ENCODE measurements around the gene KLHL17. TPM values are rescaled to one million over a fixed set of nuclear protein-coding genes. Genes with fewer than 3 reads are reported as not detected.
A peak's percentile ranks its signal among the peaks of the same experiment; 100 is the strongest.

KLHL17 gene
- polyA plus RNA-seq, 4 donors: 8.1 to 17.6 (median 9.3) TPM

DNA sequence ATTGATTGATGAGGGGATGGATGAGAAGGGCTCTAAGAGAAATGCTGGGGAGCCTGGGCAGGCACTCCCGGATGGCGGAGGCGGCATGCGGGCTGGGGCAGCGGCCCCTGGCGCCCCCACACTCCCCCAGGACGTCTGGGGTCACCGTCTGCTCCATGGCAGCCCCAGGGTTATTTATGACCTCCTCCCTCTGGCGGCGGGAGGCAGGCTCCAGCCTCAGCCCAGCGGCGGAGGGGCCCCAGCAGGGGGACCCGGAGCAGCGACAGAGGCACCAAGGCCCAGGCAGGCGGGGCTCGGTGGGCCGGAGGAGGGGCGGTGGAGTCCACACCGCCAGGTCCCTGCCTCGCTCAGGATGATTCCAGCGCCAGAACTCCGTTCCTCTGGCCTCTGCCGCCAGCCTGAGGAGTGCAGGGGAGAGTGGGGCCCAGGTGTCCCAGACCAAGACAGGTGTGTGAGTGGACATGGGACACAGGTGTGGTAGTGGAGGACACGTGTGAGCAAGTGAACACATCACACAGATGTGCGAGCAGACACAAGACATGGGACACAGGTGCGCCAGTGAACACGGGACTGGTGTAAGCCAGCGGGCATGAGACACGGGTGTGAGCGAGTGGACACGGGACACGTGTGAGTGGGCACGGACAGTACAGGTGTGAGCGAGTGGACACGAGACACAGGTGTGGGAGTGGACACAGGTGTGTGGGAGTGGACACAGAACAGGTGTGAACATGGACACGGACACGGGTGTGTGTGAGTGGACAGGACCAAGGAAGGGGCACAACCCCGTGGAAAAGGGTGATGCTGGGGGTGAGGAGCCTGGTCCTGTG is 39.2 kb upstream of the KLHL17 start:
- DNase-seq (ENCODE audit: low read depth in 4 of 4, low spot score in 3 of 4): peak in 2 of 4 donors; percentile 86 to 90

DNA sequence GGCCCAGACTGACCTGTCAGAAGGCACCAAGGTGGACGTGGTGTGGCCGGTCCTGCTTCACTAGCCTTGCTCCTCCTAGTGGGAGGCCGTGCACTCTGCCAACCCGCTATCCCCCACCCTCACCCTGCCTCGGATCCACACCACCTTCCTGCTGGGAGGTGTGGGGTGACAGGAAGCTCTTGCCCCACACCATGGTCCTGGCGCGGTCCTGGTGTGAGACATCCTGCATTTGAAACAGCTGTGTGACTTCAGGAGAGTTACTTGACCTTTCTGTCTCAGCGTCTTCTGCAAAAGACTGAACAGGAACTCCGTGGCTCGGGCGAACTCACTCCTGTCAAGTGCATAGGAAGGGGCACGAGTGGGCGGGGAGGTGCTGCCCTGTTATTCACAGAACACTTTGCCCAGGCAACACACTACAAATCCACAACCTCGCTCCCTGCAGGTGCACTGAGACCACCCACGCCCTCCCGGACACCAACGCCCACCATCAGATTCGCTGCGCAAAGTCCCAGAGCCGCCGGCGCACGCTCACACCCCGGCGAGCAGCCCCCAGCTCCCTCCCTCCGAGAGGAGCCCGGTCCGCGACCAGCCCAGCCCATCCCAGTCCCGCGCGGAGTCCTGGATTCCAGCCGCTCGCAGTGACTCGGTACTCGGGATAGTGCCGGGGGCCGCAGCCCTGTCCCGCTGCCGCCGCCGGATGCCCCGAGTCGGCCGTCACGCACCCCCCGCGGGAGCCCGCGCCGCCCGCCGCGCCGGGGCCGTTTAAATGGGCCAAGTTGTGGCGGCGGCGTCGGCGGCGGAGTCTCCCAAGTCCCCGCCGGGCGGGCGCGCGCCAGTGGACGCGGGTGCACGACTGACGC is 37.0 kb upstream of the KLHL17 start, which contains the start of gene SAMD11:
Gene SAMD11 (plus strand): TSS at position 793 of the 860 bp plus-strand sequence. CDS start 509 bp downstream, outside the sequence.
- DNase-seq (ENCODE audit: low read depth in 4 of 4, low spot score in 3 of 4): peak in 2 of 4 donors; percentile 83 to 85

DNA sequence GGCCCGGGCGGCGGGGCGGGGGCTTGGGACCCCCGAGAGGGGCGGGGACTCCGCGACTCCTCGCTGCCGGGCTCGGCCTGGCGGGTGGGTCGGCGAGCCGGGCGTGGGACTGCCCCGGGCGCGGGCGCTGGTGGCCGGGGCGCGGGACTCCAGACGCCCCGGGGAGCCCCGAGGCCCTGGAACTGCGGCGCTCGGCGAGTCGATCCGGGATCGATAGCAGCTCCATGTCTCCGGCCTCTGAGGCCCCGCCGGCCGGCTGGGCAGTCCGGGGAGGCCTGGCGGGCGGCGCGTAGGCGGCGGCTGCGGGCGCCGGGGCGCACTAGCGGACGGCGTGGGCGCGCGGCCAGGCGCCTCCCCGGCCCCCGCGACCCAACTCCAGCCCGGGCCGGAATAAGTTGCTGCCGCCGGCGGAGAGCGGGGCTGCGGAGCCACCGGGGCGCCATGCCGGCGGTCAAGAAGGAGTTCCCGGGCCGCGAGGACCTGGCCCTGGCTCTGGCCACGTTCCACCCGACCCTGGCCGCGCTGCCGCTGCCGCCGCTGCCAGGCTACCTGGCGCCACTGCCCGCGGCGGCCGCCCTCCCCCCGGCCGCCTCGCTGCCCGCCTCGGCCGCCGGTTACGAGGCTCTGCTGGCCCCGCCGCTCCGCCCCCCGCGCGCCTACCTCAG is 36.3 kb upstream of the KLHL17 start:
- no peak for DNase-seq (ENCODE audit: low read depth in 4 of 4, low spot score in 3 of 4)

DNA sequence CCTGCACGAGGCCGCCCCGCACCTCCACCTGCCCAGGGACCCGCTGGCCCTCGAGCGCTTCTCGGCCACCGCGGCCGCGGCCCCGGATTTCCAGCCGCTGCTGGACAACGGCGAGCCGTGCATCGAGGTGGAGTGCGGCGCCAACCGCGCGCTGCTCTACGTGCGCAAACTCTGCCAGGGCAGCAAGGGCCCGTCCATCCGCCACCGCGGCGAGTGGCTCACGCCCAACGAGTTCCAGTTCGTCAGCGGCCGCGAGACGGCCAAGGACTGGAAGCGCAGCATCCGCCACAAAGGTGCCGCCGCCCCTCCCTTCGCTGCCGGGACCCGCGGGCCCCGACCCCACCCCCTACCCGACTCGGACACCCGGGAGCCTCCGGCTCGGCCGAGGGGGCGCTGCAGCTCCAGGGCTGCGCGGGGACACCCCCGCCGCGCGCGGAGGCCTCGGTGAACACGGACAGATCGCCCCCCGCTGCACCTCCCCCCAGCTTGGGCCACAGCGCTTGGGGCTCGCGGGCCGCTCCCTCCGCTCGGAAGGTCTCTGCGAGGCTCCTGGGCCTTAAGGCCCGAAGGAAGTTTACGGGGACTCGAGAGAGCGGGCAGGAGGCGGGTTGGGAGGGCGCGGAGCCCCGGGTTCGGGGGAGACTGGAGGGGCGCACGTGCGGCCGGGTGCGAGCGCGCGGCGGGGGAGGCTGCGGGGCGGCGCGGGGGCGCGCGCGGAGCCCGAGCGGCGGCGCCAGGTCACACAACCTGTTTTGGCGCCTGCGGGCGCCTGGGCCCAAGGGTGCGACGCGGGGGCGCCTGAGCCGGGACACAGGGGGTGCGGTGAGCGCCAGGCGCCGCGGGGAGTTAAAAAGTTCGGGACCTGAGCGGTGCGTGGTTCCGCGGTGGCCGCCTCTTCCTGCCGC is 35.5 kb upstream of the KLHL17 start:
- no peak for DNase-seq (ENCODE audit: low read depth in 4 of 4, low spot score in 3 of 4)

DNA sequence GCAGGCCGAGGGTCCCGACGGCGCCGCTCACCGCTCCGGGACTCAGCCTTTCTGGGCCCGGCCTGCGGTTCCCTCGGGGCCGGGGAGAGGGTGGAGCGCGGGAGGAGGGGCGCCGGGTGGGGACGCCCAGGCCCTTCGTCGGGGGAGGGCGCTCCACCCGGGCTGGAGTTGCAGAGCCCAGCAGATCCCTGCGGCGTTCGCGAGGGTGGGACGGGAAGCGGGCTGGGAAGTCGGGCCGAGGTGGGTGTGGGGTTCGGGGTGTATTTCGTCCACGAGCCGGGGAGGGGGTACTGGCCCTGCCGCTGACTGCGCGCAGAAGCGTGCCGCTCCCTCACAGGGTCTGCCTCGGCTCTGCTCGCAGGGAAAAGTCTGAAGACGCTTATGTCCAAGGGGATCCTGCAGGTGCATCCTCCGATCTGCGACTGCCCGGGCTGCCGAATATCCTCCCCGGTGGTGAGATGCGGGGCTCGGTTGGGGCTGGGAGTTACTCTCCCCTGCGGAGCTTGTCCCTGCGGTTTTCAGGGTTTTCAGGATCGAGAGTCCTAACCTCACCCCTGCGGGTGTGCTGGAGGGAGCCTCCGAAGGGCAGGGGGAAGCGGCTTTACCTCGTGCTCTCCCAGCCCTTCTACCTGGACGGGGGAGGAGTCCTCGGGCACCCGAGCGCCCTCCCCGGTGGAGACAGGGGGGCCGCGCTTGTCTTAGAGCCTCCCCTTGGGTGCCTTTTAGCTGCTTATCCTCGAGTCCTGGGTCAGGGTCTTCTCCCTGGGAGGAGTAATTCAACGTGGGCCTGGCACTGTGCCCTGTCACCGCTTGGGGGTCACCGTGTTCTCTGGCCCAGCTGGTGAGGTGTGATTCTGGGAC is 34.6 kb upstream of the KLHL17 start:
- no peak for DNase-seq (ENCODE audit: low read depth in 4 of 4, low spot score in 3 of 4)

DNA sequence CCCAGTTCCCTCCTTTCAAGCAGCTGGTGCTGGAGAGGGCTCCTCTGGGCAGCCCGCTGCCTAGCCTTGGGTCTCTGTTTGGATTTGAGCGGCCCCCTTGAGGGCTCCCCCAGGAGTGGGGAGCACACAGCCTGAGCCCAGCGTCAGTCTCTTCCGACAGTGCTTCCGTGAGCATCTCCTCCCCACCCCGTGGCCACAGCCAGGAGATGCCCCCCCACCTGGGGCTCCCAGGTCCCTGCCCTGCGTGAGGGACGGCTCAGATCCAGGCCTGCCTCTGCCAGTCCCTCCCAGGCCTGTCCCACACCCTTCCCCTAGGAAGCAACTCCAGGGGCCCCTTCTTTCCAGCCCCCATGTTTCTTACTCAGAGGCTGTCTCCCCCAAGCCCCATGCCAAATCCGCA is 33.1 kb upstream of the KLHL17 start:
- DNase-seq (ENCODE audit: low read depth in 4 of 4, low spot score in 3 of 4): no peak

DNA sequence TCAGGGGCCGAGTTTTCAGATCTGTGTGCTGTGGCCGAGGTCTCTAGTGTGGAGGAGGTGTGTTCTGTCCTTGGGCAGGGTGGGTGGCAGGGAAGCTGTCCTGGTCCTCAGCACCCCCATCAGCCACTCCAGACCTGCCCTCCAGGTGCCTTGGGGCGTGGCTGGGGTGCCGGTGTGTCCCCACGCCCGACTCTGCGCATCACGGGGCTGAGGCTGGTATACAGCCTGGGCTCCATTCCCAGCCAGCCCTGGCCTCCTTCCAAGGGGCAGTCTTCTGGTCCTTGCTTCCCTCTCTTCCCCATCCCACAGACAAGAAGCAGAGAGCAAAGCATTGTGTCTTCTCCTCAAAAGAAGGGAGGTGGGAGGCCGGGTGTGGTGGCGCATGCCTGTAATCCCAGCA is 32.6 kb upstream of the KLHL17 start:
- DNase-seq (ENCODE audit: low read depth in 4 of 4, low spot score in 3 of 4): no peak

DNA sequence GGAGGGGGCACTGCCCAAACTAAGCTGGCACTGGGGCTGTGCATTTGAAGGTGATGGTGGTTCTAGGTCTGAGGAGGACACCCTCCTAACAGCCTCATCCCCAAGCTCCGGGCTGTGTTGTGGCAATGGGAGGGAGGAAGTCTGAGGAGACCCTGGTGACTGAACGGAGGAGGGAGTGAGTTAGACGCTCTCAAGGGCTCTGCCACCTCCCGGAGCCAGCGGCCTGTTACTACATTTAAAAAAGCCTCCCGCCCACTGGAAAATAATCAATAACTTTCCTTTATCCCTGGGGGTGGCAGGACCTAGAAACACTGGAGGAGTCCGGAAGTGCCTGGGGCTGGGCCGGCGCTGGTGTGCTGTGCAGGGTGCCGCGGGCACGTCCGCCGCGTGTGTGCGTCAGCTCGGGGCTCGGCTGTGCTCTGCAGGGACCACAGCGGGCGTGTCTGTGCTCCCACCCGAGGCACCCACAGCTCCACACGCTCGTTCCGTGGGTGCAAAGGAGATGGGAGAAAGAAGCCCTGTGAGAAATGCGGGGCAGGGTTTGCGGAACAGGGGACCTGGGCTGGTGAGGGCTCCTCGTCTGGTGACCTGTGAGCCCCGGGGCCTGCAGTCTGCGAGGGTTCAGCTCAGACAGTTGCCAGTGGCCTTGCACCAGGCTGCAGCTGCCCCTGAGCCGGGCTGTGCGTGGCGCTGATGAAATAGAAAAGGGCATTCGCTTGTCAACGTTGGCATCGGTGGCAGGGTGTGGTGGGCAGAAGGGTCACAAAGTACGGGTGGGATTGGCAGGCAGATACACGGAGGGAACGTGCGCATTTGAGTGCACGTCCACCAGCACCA is 31.3 kb upstream of the KLHL17 start:
- DNase-seq (ENCODE audit: low read depth in 4 of 4, low spot score in 3 of 4): no peak

DNA sequence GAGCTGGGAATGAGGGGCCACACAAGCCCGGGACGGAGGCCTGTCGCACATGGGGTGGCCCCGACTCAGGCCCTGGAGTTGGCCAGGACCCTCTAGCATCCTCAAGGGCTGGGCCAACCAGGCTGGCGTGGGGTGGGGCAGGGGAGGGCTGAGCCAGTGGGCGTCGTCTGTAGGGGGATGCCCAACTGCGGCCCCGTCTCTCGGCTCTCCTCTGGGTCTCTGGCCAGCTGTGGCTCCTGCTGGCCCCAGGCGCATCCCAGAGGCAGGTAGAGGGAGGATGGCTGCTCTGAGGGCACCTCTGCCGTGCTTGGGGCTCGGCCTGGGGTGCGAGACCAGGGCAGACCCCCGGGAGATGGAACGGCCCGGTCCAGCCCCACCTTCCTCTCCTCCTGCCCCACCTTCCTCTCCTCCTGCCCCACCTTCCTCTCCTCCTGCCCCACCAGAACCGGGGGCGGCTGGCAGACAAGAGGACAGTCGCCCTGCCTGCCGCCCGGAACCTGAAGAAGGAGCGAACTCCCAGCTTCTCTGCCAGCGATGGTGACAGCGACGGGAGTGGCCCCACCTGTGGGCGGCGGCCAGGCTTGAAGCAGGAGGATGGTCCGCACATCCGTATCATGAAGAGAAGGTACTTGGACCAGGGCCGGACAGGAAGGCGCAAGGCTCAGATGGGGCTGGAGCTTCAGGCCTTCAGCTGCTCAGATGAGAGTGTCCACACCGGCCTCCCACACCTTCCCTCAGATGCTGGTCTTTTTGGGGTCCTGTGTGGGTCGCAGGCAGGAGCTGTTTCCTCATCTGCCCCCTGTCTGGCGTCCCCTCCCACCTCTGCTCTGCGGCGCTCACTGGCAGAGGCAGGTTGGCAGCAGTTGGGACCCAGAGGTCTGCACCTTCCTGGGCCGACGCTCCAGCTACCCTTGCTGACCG is 30.4 kb upstream of the KLHL17 start:
- DNase-seq (ENCODE audit: low read depth in 4 of 4, low spot score in 3 of 4): no peak

DNA sequence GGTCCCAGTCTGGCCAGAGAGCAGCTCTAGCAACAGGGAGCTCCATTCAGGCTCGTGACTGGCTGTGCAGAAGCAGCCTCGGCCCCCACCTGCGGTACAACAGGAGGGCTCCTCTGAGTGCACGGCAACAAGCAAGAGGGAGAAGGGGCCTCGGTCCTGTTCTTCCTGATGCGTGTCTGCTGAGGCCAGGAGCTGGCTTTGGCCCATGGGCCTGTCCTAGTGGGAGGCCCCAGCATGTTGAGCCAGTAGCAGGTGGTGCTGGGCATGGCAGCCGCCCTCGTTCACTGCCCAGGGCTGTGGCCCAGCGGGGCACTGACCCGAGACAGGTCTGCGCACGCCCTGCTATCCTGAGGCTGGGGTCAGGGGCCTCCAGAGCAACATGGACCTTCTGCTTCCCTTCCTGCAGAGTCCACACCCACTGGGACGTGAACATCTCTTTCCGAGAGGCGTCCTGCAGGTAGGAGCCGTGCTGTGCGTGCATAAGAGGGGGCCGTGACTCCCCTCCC is 29.7 kb upstream of the KLHL17 start:
- DNase-seq (ENCODE audit: low read depth in 4 of 4, low spot score in 3 of 4): no peak

DNA sequence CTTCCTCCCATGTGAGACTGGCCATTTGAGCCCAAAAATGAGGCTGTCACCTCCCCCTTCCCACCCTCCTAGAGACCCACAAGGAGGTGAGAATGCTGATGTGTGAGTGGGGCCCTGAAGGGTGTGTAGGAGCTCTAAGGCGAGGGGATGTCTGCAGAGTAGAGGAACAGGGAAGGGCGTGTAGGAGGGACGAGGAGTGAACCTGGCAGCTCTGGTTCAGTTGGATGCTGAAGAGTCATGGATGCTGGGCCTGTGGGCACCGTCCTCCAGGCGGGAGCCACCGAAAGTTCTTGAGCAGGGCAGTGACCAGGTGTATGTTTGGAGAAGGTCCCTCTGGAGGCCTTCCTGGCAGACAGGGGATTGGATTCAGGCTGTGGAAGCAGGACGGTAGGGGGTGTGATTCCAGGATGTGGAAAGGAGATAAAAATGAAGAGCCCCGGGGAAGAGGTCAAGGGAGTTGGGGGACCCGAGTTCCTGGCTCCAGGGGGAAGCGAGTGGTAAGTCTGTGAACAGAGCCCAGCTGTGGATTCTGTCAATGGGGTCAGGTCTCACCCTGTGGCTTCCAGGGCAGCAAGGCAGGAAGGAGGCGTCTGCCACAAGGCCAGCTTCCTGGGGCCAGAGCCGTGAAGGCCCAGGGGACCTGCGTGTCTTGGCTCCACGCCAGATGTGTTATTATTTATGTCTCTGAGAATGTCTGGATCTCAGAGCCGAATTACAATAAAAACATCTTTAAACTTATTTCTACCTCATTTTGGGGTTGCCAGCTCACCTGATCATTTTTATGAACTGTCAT is 28.8 kb upstream of the KLHL17 start:
- no peak for DNase-seq (ENCODE audit: low read depth in 4 of 4, low spot score in 3 of 4)

DNA sequence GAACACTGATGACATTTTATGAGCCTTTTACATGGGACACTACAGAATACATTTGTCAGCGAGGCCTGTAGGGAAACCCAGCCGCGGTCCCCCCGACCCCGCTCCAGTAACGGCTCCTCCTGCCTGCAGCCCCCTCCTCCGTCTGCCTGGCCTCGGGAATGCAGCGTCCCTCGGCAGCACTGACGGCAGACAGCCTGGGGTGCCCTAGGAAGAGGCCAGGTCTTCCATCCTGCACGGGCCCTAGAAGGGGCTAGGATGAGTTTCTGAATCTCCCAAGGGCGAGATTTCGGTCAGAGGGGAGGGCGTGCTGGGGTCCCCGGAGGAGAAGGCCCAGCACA is 28.2 kb upstream of the KLHL17 start:
- DNase-seq (ENCODE audit: low read depth in 4 of 4, low spot score in 3 of 4): no peak

DNA sequence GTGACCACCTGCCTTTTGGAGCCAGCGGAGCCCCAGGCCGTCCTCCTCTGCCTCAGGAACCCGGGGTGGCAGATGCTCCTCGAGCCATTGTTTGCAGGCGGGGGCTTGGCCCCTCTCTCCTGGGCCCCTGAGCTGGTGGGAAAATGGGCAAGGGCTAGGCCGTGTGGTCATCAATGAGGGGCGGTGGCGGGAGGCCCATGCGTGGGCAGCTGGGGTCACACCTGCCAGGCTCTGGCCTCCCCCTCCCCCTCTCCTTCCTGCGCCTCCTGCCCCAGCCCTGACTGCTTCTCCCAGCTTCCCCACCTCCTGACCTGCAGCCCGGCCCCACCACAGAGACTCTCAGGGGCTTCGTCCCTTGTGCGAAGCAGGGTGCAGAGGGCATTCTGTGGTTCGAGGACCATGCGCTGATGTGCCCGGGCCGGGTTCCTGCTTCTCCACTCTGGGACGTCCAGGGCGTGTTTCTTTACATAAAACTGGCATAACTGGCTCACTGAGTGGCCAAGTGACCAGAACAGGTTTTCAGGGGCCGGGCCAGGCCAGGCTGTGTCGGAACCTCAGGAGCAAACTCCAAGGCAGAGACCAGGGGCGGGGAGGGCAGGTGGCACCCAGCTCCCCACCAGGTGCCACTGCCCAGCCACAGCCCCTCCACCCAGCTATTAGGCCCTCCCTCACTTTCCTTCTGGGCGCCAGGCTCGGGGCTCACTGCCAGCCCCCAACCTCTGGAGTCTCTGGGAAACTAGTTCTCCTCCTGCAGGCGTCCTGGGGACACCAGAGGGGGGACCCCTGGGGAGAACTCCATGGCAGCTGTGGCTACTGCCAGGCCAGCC is 27.4 kb upstream of the KLHL17 start:
- DNase-seq (ENCODE audit: low read depth in 4 of 4, low spot score in 3 of 4): no peak

DNA sequence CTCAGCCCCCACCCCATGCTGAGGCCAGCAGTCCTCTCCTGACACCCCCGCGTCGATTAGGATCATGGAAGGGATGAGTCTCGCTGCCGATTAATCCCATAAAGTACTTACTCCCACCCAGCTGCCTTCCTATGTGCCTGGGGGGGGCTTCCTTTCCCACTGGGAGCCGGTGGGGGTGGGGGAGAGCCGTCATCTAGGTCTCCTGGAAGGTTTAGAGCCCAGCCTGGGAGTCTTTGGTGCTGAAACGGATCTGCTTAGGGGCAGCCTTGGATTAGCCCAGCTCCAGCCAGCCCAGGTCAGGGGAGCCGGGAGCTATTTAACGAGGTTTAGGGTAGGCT is 26.8 kb upstream of the KLHL17 start:
- DNase-seq (ENCODE audit: low read depth in 4 of 4, low spot score in 3 of 4): no peak

DNA sequence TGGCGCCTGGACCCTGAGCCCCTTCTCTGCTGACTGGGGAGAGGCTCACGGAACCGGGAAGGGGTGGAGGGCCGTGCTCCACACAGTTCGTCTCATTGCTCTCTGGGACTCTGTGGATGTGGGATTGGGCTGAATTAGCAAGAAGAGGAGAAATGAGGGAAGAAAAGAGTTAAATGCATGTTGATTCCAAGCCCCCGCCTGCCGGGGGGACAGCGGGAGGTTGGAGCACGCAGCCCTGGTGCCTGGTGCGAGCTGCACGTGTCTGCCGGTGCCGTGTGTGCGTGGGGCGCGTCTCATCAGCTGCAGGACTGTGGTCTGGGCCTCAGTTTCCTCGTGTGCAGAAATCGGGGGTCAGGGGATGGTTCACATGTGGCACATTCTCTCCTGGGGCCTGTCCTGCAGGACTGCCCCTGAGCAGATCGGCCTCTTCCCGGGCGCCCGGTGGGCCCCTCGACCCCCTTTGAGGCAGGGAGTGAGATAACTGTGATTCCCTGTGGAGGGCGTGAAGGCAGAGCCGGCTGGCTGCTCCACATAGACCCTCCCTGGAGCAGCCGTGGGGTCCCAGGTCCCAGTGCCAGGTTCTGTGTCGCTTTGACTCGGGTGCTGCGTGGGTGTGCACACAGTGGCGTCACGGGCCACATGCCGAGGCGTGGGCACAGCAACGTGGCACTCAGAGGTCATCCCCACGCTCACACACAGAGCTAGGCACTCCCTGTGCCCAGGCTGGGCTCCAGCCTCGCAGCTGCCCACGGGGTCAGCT is 25.2 kb upstream of the KLHL17 start:
- no peak for DNase-seq (ENCODE audit: low read depth in 4 of 4, low spot score in 3 of 4)

Data from left renal pelvis (tissue), 4 donors.